ENCODE results near the gene FGF12.
"Not testable (repeated sequence)": the region's sequence is repeated elsewhere in the genome, so short reads cannot be mapped to it uniquely, and the experiment has no call there.

Gene FGF12

GRCh38 chr3:192715126-192715525 is 12.2 kb downstream of the FGF12 start:
- no peak for TF ChIP-seq ZFX (IDR thresholded peaks at IDR 0.05; ENCODE audit: borderline replicate concordance)
- TF ChIP-seq CTCF (IDR thresholded peaks at IDR 0.05) = no peak
- no peak overlapping the region for H3K27ac ChIP-seq

GRCh38 chr3:192711126-192711525 is 16.2 kb downstream of the FGF12 start:
- H3K27ac ChIP-seq = not testable (repeated sequence)

GRCh38 chr3:192710366-192710765 is 17.0 kb downstream of the FGF12 start:
- H3K27ac ChIP-seq = no peak overlapping the region
- TF ChIP-seq ZFX (IDR thresholded peaks at IDR 0.05; ENCODE audit: borderline replicate concordance) (no peak), CTCF (IDR thresholded peaks at IDR 0.05) (no peak)

- TF ChIP-seq CTCF (IDR thresholded peaks at IDR 0.05) = no peak
- no peak for TF ChIP-seq ZFX (IDR thresholded peaks at IDR 0.05; ENCODE audit: borderline replicate concordance)
Observed at GRCh38 chr3:192706272-192706671, 21.1 kb downstream of the FGF12 start.

GRCh38 chr3:192700885-192701284 is 26.5 kb downstream of the FGF12 start:
- TF ChIP-seq ZFX (IDR thresholded peaks at IDR 0.05; ENCODE audit: borderline replicate concordance) (no peak), CTCF (IDR thresholded peaks at IDR 0.05) (no peak)
- no peak overlapping the region for H3K27ac ChIP-seq

More at GRCh38 chr3:192706272-192706671, 21.1 kb downstream of the FGF12 start:
- no peak overlapping the region for H3K27ac ChIP-seq

- no peak for TF ChIP-seq CTCF (IDR thresholded peaks at IDR 0.05)
- no peak for TF ChIP-seq ZFX (IDR thresholded peaks at IDR 0.05; ENCODE audit: borderline replicate concordance)
- no peak overlapping the region for H3K27ac ChIP-seq
Observed at GRCh38 chr3:192696943-192697587, 30.3 kb downstream of the FGF12 start.

- H3K27ac ChIP-seq = no peak overlapping the region
- no peak for TF ChIP-seq CTCF (IDR thresholded peaks at IDR 0.05)
- TF ChIP-seq ZFX (IDR thresholded peaks at IDR 0.05; ENCODE audit: borderline replicate concordance) = no peak
Observed at GRCh38 chr3:192687488-192688152, 39.7 kb downstream of the FGF12 start.
